Heart left ventricle (tissue), 16 donors: ENCODE data around the gene E2F6. TPM values are rescaled to one million over a fixed set of nuclear protein-coding genes. Genes with fewer than 3 reads are reported as not detected.

Experiments used
- ATAC-seq, 4 donors: fragments of 200-7000 bp; cut with Tn5 transposase; one replicate each; pipeline ENCODE4 v1.9.1; 2020 to 2022; ENCODE audit warnings: moderate library complexity in 4 of 4, mild to moderate bottlenecking in 3 of 4, moderate number of reproducible peaks in 1 of 4
- DNase-seq, 5 donors: peaks; one replicate each; pipeline ENCODE4 v3.0.0-alpha.2; 2020
- H3K27ac ChIP-seq, 12 donors: fragments of 200-600 bp; sonication (generic) in 4 of 12; one replicate each; pipeline versions ENCODE4 v1.5.0 to v1.8.0; 2016 to 2022; ENCODE audit warnings: mild to moderate bottlenecking in 2 of 12
- H3K27me3 ChIP-seq, 9 donors: fragments of 200-600 bp; sonication (generic) in 2 of 9; one replicate each; pipeline versions ENCODE4 v1.5.1 to v1.8.0; 2016 to 2022; ENCODE audit warnings: mild to moderate bottlenecking in 3 of 9
- H3K36me3 ChIP-seq, 9 donors: fragments of 200-600 bp; sonication (generic) in 2 of 9; one replicate each; pipeline versions ENCODE4 v1.5.0 to v1.8.0; 2018 to 2022; ENCODE audit warnings: mild to moderate bottlenecking in 2 of 9
- H3K4me1 ChIP-seq, 12 donors: fragments of 200-600 bp; sonication (generic) in 4 of 12; one replicate each; pipeline versions ENCODE4 v1.5.0 to v1.8.0; 2016 to 2022; ENCODE audit warnings: mild to moderate bottlenecking in 3 of 12
- H3K4me3 ChIP-seq, 12 donors: fragments of 200-600 bp; sonication (generic) in 4 of 12; one replicate each; pipeline versions ENCODE4 v1.5.0 to v1.8.0; 2017 to 2022; ENCODE audit warnings: mild to moderate bottlenecking in 9 of 12, moderate library complexity in 4 of 12
- H3K9me3 ChIP-seq, 12 donors: fragments of 200-600 bp; sonication (generic) in 4 of 12; one replicate each; pipeline versions ENCODE4 v1.5.0 to v1.8.0; 2016 to 2022; ENCODE audit warnings: mild to moderate bottlenecking in 1 of 12
- POLR2A ChIP-seq, 2 donors: fragments of 450-650 bp; IDR thresholded peaks; one replicate each; pipeline ENCODE4 v1.6.1; 2017; ENCODE audit warnings: antibody characterized with exemption in 2 of 2, mild to moderate bottlenecking in 2 of 2, moderate library complexity in 2 of 2
- WGBS, 4 donors: extraction: QIAGEN DNeasy Blood & Tissue Kit in 2 of 4; methylation state at CpG; one replicate each; pipeline versions ENCODE4 v1.1.5 to v1.1.7; 2013 to 2018; 5-methylcytosine and 5-hydroxymethylcytosine counted together
- intact Hi-C, 10 donors: fragments of 100-400 bp; cut with DNase I; formaldehyde crosslinking; loops; one replicate each; pipeline versions ENCODE4 v1.11.1 to v1.14.2; 2022
- polyA plus RNA-seq, 2 donors: library from polyadenylated mRNA; stranded (reverse); fragments of 200-250 nt; gene quantifications; one replicate each; pipeline ENCODE4 v1.2.3, GENCODE V29; 2013
- total RNA-seq, 9 donors: library from RNA; depleted of rRNA in 2 of 9; stranded (reverse); fragments of >200 nt in 2 of 9; fragmentation: NEBNext Ultra II Directional in 3 of 9; extraction: Animal tissue kit (Norgen Biotek cat#: 25700) in 3 of 9; gene quantifications; one replicate each; pipeline versions ENCODE4 v1.1.0 to v1.2.4, GENCODE V29; 2016 to 2023
- TF ChIP-seq, protein P1 (sequence below), 12 donors: fragments of 200-600 bp; sonication (generic) in 4 of 12; IDR thresholded peaks; one replicate each; pipeline versions ENCODE4 v1.5.0 to v1.8.0; 2018 to 2022; ENCODE audit warnings: antibody characterized with exemption in 12 of 12, mild to moderate bottlenecking in 5 of 12
- donor health status: ischemic (EF 13 %, LVEDD 7.1; RV severe dilation, severe dysfunction).
- donor health status: healthy with polysubstance abuse.
- donor health status: DM: no; HTN: yes; CAD: no.
- donor health status: DM: no; HTN: no; CAD: no.
- donor health status: ischemic (EF 25% LVEDD 6.9; RV normal size, moderate dysfunction).
- donor health status: ischemic (EF 25% LVEDD 5.7; RV mildly dilated, moderate dysfunction).
- donor health status: healthy.
- donor health status: DM: yes; HTN: yes; CAD: no.
- donor health status: ischemic (EF 35%, LVEDD 5.7; RV mildly dilated, moderate dysfunction).
- donor health status: nonischemic (EF 11% LVEDD 7.7; RV severe dilation, severe dysfunction).
- donor health status: DM: yes; HTN: yes; CAD: no.
- donor health status: PGD.
- donor health status: ischemic (EF 29% LVEDD 5.4; RV normal size, mild dysfunction).
- donor health status: nonischemic (EF 23%, LVEDD 6.1; RV moderate dilation, normal function).

The E2F6 gene
- total and polyA plus RNA-seq, 11 donors, result 8.7 to 20.4 (median 15.0) TPM

DNA sequence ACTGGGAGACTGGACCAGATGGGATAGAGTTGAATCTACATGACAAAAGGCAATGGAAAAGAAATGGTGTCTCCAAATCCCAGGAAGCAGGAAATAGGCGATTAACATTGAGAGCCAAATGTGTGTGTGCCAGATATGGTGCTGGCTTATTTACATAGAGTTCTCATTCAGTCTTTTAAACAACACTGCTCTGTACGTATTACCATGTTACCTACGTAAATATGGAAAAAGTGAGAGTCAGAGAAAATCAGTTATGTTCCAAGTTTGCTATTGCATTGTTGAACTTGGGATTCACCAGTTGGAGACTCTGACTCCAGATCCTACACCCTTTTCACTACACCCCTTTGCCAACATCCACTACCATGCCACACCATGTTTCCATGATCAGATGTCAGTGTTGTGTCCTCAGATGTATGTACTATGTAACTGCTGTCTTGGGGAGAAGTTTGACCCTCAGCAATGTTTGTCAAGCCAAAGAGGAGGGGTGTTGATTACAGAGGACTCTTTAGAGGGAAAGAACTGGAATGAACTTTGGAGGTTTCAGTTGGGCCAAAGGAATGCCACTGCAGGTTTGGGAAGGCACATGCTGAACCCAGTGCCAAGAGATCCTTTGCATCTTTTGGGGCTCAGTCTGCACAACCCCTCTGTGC, 48.2 kb upstream of the E2F6 start:
- TF ChIP-seq POLR2A (IDR thresholded peaks at IDR 0.05), result no peak
- TF ChIP-seq, protein P1, sequence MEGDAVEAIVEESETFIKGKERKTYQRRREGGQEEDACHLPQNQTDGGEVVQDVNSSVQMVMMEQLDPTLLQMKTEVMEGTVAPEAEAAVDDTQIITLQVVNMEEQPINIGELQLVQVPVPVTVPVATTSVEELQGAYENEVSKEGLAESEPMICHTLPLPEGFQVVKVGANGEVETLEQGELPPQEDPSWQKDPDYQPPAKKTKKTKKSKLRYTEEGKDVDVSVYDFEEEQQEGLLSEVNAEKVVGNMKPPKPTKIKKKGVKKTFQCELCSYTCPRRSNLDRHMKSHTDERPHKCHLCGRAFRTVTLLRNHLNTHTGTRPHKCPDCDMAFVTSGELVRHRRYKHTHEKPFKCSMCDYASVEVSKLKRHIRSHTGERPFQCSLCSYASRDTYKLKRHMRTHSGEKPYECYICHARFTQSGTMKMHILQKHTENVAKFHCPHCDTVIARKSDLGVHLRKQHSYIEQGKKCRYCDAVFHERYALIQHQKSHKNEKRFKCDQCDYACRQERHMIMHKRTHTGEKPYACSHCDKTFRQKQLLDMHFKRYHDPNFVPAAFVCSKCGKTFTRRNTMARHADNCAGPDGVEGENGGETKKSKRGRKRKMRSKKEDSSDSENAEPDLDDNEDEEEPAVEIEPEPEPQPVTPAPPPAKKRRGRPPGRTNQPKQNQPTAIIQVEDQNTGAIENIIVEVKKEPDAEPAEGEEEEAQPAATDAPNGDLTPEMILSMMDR (IDR thresholded peaks at IDR 0.05), result no peak
- Histone ChIP-seq H3K4me3 (no peak overlapping the region), H3K27ac (no peak overlapping the region), H3K4me1 (peaks cover 0 to 2% (median 0%) of the 10 kb centered on the region in 12 donors), H3K36me3 (no peaks in the 10 kb centered on the region), H3K9me3 (peaks cover 0 to 5% (median 0%) of the 10 kb centered on the region in 12 donors), H3K27me3 (no peaks in the 10 kb centered on the region)
- ATAC-seq, result no peak
- 73 to 90% (median 83%) methylated on average over 3 of the region's 3 CpGs for WGBS, 4 donors
- DNase-seq, result no peak
- intact Hi-C loops, result no loop called here

DNA sequence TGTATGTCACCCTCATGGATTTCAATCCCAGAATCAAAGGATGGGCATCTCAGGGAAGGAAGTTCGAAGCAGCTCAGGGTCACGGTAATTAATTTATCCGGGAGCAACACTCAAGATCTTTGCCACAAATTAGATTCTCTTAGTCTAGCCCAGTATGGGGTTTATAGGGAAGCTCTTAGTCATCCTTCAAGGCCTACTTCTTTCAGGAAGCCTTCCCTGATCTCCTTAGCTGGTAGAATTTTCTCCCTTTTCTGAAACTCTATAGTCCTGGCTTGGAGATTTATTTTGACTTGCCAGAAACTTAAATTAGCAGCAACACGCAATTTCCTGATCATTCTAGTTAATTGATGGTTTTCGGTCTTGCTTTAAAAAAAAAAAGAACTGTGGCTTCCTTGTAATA, 47.4 kb upstream of the E2F6 start:
- DNase-seq (no peak), ATAC-seq (no peak)
- no peak overlapping the region for H3K27ac ChIP-seq
- no peaks in the 10 kb centered on the region for H3K27me3 ChIP-seq
- intact Hi-C loops, result no loop called here
- 87 to 97% (median 93%) methylated on average over 5 of the region's 5 CpGs for WGBS, 4 donors
- no peaks in the 10 kb centered on the region for H3K36me3 ChIP-seq
- H3K9me3 ChIP-seq, result no peaks in the 10 kb centered on the region
- peaks cover 0 to 2% (median 0%) of the 10 kb centered on the region in 12 donors for H3K4me1 ChIP-seq
- TF ChIP-seq, protein P1 (IDR thresholded peaks at IDR 0.05), result no peak
- TF ChIP-seq POLR2A (IDR thresholded peaks at IDR 0.05), result no peak
- H3K4me3 ChIP-seq, result no peak overlapping the region

DNA sequence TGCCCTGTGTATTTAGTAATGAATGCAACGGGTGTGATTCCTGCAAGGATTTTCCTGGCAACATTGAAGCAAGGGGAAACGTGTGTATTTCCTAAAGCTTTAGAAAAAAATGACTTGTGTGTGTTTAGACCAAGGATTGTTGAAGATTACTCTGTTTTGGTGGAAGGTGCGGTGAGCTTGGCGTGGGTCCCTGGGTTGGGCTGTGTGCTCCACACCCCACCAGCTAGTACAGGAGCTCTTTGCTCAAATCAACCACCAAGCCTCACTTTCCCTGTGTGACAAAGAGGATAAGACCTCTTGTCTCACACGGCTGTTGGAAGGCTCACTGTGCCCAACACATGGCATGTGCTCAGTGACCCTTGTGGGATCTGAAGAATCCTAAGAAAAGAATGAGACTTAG, 46.5 kb upstream of the E2F6 start:
- no peak for TF ChIP-seq POLR2A (IDR thresholded peaks at IDR 0.05)
- TF ChIP-seq, protein P1 (IDR thresholded peaks at IDR 0.05), result no peak
- intact Hi-C loops, result no loop called here
- ATAC-seq (no peak), DNase-seq (no peak)
- H3K4me1 ChIP-seq, result peaks cover 0 to 2% (median 0%) of the 10 kb centered on the region in 12 donors
- no peaks in the 10 kb centered on the region for H3K36me3 ChIP-seq
- H3K27me3 ChIP-seq, result no peaks in the 10 kb centered on the region
- H3K9me3 ChIP-seq, result no peaks in the 10 kb centered on the region
- no peak overlapping the region for H3K27ac ChIP-seq
- 62 to 70% (median 66%) methylated on average over 5 of the region's 5 CpGs for WGBS, 4 donors
- H3K4me3 ChIP-seq, result no peak overlapping the region

DNA sequence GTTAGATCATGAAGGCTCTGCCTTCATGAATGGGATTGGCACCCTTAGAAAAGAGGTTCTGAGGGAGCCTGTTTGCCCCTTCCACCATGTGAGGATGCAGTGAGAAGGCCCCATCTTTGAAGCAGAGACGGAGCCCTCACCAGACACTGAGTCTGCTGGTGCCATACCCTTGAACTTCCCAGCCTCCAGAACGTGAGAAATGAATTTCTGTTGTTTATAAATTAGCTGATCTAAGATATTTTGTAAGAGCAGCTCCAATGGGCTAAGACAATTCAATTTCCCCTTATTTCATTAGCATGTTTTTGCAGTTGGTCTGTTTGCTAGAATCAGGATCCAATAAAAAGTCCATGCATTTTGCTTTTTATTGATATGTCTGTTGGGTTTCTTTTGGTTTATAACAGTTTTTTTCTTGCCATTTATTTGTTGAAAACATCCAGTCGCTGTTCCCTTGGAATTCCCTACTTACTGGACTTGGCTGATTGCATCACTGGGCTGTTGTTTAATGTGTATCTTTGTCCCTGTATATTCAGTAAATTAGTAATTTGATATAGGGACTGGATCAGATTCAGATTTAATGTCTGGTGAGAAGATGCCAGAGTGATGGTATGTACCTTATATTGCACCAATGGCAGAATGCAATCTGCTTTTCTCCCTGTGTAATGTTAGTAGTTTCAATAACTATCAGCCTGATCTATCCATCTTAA, 43.8 kb upstream of the E2F6 start:
- intact Hi-C loops, result no loop called here
- Histone ChIP-seq H3K36me3 (no peaks in the 10 kb centered on the region), H3K4me1 (peaks cover 0 to 7% (median 0%) of the 10 kb centered on the region in 12 donors), H3K9me3 (no peaks in the 10 kb centered on the region), H3K4me3 (no peak overlapping the region), H3K27ac (no peak overlapping the region), H3K27me3 (no peaks in the 10 kb centered on the region)
- DNase-seq (no peak), ATAC-seq (no peak)
- TF ChIP-seq POLR2A (IDR thresholded peaks at IDR 0.05), result no peak
- TF ChIP-seq, protein P1 (IDR thresholded peaks at IDR 0.05), result no peak
- WGBS, 4 donors, result 85 to 93% (median 88%) methylated on average over 3 of the region's 3 CpGs
